KOPT-K1 (cell line): ENCODE measurements around the gene NPR2.

ENCODE experiments used
- H3K27ac ChIP-seq: fragments of 200-600 bp; sonication (generic); 2 replicates; pipeline ENCODE4 v1.5.1; 2016; ENCODE audit warnings: antibody characterized with exemption, mild to moderate bottlenecking, low read depth, low read length; ENCODE audit not compliant: poor library complexity, severe bottlenecking
- H3K36me3 ChIP-seq: fragments of 200-600 bp; sonication (generic); 2 replicates; pipeline ENCODE4 v1.5.1; 2017; ENCODE audit warnings: antibody characterized with exemption, mild to moderate bottlenecking, low read length, moderate library complexity; ENCODE audit not compliant: insufficient read depth
- H3K9me3 ChIP-seq: fragments of 200-600 bp; sonication (generic); 2 replicates; pipeline ENCODE4 v1.5.1; 2017; ENCODE audit warnings: antibody characterized with exemption, low read length, mild to moderate bottlenecking; ENCODE audit not compliant: insufficient read depth, poor library complexity, severe bottlenecking

The NPR2 gene

GRCh38 chr9:35776018-35776417, 15.4 kb upstream of the NPR2 start:
- no peaks in the 10 kb centered on the region for H3K36me3 ChIP-seq
- no peak overlapping the region for H3K27ac ChIP-seq
- H3K9me3 ChIP-seq = no peaks in the 10 kb centered on the region

DNA sequence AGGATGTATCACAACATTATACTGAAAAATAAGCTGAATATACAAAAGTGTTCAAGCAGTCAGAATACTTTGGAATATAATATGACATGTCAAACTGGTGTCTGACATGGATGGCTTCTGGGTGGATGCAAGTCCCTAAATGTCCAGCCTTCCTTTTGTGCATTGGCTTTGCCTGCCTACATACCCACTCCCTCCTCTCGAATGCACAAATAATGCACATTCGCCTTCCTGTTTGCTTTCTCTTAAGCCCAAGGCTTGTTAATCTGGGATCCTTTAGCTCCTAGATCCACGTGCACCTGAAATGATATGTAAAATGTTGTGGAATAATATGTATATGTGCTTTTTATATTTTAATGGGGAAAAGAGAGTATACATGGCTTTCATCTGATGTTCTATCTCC, 12.9 kb upstream of the NPR2 start:
- Histone ChIP-seq H3K27ac (no peak overlapping the region), H3K9me3 (no peaks in the 10 kb centered on the region), H3K36me3 (no peaks in the 10 kb centered on the region; the same call in 1 of the 2 replicates)

GRCh38 chr9:35781066-35781465, 10.3 kb upstream of the NPR2 start:
- Histone ChIP-seq H3K27ac (no peak overlapping the region), H3K9me3 (no peaks in the 10 kb centered on the region), H3K36me3 (no peaks in the 10 kb centered on the region; the same call in 1 of the 2 replicates)

DNA sequence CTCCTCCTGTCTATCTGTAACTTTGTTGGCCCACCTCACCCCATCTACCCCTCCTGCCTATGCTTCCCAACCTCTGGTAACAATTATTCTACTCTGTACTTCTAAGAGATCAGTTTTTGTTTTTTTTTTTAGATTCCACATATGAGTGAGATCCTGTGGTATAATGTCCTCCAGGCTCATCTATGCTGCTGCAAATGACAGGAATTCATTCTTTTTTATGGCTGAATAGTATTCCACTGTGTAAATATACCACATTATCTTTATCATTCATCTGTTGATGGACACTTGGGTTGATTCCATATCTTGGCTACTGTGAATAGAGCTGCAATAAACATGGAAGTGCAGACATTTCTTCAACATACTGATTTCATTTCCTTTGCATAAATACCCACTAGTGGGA, 8.0 kb upstream of the NPR2 start:
- Histone ChIP-seq H3K9me3 (no peaks in the 10 kb centered on the region), H3K36me3 (no peaks in the 10 kb centered on the region; the same call in 1 of the 2 replicates), H3K27ac (no peak overlapping the region)

DNA sequence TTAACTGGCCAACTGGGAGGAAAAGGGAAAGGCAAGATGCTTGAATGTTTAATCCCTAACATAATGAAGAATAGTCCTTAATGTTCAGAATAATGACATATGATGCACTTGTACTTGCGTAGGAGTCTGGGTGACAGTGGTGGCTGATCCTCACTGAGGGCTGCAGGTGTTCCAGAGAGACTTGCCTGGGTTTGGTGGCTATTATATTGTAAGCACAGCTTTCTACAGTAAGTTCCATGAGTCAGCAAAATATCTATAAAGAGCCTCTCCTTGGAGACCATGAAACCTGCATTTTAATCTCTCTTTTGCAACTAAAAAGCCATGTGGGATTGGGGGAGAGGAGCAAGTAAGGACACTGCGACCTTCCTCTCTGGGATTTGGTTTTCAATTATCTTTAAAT, 1.9 kb upstream of the NPR2 start:
- H3K9me3 ChIP-seq = no peaks in the 10 kb centered on the region
- H3K27ac ChIP-seq = no peak overlapping the region
- H3K36me3 ChIP-seq = no peaks in the 10 kb centered on the region; the same call in 1 of the 2 replicates

DNA sequence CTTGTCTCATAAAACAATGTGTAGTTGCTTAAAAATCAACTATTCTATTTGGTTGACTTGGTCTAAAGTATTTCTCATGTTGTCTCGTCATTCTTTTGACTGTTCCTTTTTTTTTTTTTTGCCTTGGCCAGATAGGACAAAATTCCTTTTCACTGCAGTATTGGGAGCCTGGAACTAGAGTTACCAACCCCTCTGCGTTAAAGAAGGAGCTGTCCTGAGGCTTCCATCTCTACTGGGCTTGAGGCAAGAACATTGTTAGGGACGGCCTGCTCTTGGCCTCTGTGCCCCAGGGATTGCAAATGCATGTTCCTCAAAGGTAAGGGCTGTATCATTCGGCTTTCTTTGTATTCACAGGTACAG, 1.4 kb upstream of the NPR2 start:
- Histone ChIP-seq H3K36me3 (no peaks in the 10 kb centered on the region; the same call in 1 of the 2 replicates), H3K27ac (no peak overlapping the region), H3K9me3 (no peaks in the 10 kb centered on the region)

GRCh38 chr9:35790385-35791296, 750 bp upstream of the NPR2 start:
- no peaks in the 10 kb centered on the region for H3K9me3 ChIP-seq
- no peak overlapping the region for H3K27ac ChIP-seq
- no peaks in the 10 kb centered on the region; the same call in 1 of the 2 replicates for H3K36me3 ChIP-seq

- no peak overlapping the region for H3K27ac ChIP-seq
- H3K9me3 ChIP-seq = no peaks in the 10 kb centered on the region
- no peaks in the 10 kb centered on the region; the same call in 1 of the 2 replicates for H3K36me3 ChIP-seq
These were observed 828 bp downstream of the NPR2 start for GRCh38 chr9:35792024-35792813.

GRCh38 chr9:35792826-35793225, 1.4 kb downstream of the NPR2 start:
- no peaks in the 10 kb centered on the region for H3K36me3 ChIP-seq
- no peaks in the 10 kb centered on the region for H3K9me3 ChIP-seq
- H3K27ac ChIP-seq = no peak overlapping the region

DNA sequence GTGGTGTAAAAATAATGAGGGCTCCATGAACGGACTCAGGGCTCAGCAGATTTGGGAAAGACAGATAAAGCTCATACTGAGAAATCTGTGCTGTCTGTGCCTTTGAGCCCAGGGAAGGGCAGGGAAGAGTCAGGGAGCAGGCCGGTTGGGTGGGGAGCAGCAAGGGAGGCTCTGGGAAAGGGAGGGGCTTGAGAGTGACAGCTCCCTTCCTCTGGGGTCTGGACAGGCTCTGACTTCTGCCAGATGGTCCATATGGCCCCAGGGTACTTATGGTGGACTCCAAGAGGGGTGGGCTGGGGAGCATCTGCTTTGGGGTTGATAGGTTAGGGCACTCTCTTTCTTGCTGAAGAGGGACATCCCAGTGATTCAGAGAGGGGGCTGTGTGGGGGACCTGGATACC, 2.1 kb downstream of the NPR2 start:
- Histone ChIP-seq H3K27ac (no peak overlapping the region), H3K9me3 (no peaks in the 10 kb centered on the region), H3K36me3 (no peaks in the 10 kb centered on the region)

DNA sequence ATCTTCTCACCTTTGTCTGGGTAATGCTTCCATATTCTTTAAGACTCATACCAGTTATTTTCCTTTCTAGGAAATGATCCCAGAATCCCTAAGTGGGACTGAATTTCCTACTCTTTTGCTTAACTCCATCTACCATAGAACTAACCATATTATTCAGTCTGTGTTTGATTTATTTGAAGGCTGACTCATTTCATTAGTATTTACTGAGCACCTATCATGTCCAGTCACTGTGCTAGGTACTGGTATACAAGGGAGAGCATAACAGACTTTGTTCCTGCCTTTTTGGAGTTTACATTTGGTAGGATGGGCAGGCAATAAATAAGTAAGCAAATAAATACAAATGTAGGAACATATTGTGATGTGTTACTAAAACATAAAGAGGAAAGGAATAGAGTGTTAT, 4.3 kb downstream of the NPR2 start:
- Histone ChIP-seq H3K27ac (no peak overlapping the region), H3K36me3 (no peaks in the 10 kb centered on the region), H3K9me3 (no peaks in the 10 kb centered on the region)

GRCh38 chr9:35797311-35798109, 6.1 kb downstream of the NPR2 start:
- no peak overlapping the region for H3K27ac ChIP-seq
- no peaks in the 10 kb centered on the region for H3K9me3 ChIP-seq
- H3K36me3 ChIP-seq = peaks cover 6% of the 10 kb centered on the region

DNA sequence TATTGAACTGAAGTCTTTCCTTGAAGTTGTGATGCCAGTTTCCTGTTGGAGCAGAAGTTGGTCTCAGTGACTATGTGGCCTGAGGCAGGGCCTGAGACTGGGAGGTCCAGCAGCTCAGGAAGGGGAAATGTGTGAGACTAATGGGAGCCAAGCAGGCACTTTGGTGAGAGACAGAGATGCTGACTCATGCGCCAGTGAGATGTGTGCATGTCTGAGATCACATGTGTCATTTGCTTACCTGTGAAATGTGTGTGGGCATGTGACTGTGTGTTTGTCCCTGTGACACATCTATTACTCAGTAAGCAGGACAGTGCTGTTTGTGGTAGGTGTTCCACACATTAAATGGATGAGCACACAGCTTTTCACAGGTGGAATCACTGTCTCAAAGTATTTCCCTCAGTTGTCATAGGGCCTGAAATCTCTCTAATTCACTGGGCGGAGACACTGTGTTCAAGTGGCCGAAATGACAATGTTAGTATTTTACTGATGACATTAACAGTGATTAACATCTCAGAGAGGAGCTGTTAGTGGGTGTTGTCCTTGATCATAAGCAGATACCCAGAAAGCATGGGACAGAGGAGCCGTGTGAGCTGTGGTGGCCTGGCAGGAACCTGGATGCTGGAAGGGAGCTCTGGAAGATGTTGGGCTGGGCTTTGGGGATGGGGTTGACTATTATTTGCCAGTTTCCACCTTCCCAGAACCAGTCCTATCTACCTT, 7.4 kb downstream of the NPR2 start:
- Histone ChIP-seq H3K36me3 (peaks cover 6% of the 10 kb centered on the region), H3K27ac (no peak overlapping the region), H3K9me3 (no peaks in the 10 kb centered on the region)

- Histone ChIP-seq H3K36me3 (peaks cover 7% of the 10 kb centered on the region), H3K27ac (no peak overlapping the region), H3K9me3 (no peaks in the 10 kb centered on the region)
These were observed 9.1 kb downstream of the NPR2 start for GRCh38 chr9:35800530-35800929.
